ENCODE results near the gene DOCK10.

DOCK10 gene

GRCh38 chr2:224909885-224910573, 132.2 kb downstream of the DOCK10 start:
- DNase-seq = no peak

- no peak for DNase-seq
Measured at GRCh38 chr2:224908818-224909217, 133.4 kb downstream of the DOCK10 start.

- DNase-seq = no peak
Measured at GRCh38 chr2:224904381-224904780, 137.9 kb downstream of the DOCK10 start.

- no peak for DNase-seq
Measured at GRCh38 chr2:224903621-224904020, 138.6 kb downstream of the DOCK10 start.

GRCh38 chr2:224901121-224901676, 141.1 kb downstream of the DOCK10 start:
- DNase-seq = no peak

GRCh38 chr2:224895377-224895776, 146.9 kb downstream of the DOCK10 start:
- no peak for DNase-seq

- DNase-seq = no peak
Measured at GRCh38 chr2:224894356-224894755, 147.9 kb downstream of the DOCK10 start.

- DNase-seq = no peak
Measured at GRCh38 chr2:224893848-224894247, 148.4 kb downstream of the DOCK10 start.

- DNase-seq = no peak
Measured at GRCh38 chr2:224892574-224893204, 149.6 kb downstream of the DOCK10 start.

- DNase-seq = no peak
Measured at GRCh38 chr2:224890372-224890771, 151.9 kb downstream of the DOCK10 start.

- no peak for DNase-seq
Measured at GRCh38 chr2:224887141-224887540, 155.1 kb downstream of the DOCK10 start.

GRCh38 chr2:224885836-224886547, 156.3 kb downstream of the DOCK10 start:
- DNase-seq = no peak

- DNase-seq = no peak
Measured at GRCh38 chr2:224885291-224885690, 157.0 kb downstream of the DOCK10 start.

GRCh38 chr2:224884188-224884587, 158.1 kb downstream of the DOCK10 start:
- DNase-seq = no peak

- no peak for DNase-seq
Measured at GRCh38 chr2:224883700-224884099, 158.6 kb downstream of the DOCK10 start.

GRCh38 chr2:224883172-224883516, 159.1 kb downstream of the DOCK10 start:
- no peak for DNase-seq

GRCh38 chr2:224882291-224883171, 159.7 kb downstream of the DOCK10 start:
- no peak for DNase-seq

- DNase-seq = no peak
Measured at GRCh38 chr2:224881846-224882245, 160.4 kb downstream of the DOCK10 start.

GRCh38 chr2:224876522-224876921, 165.7 kb downstream of the DOCK10 start:
- DNase-seq = no peak

- DNase-seq = no peak
Measured at GRCh38 chr2:224875841-224876240, 166.4 kb downstream of the DOCK10 start.

- DNase-seq = no peak
Measured at GRCh38 chr2:224875153-224875552, 167.1 kb downstream of the DOCK10 start.

GRCh38 chr2:224871813-224872212, 170.5 kb downstream of the DOCK10 start:
- DNase-seq = no peak

- DNase-seq = no peak
Measured at GRCh38 chr2:224870341-224870740, 171.9 kb downstream of the DOCK10 start.

All from activated CD4-positive, CD25-positive, alpha-beta regulatory T cell (primary cell).